ENCODE measurements around the gene RBM10. TPM values are rescaled to one million over a fixed set of nuclear protein-coding genes. Genes with fewer than 3 reads are reported as not detected.

The RBM10 gene
- total and polyA plus RNA-seq, 9 of the 15 experiments (the other 6 are each of a cell fraction or from before 2014, with no cell fraction given), result 1.1 to 61.7 (median 31.5) TPM

GRCh38 chrX:47233333-47234113, 88.5 kb downstream of the RBM10 start (continued):
- TF ChIP-seq, protein P1, sequence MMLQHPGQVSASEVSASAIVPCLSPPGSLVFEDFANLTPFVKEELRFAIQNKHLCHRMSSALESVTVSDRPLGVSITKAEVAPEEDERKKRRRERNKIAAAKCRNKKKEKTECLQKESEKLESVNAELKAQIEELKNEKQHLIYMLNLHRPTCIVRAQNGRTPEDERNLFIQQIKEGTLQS (IDR thresholded peaks at IDR 0.05), result peak; percentile 59; the same call in 1 of the 2 replicates
- TF ChIP-seq, protein P1 (CRISPR knock-in tag; conservative IDR thresholded peaks at IDR 0.05), result no peak
- no peak for TF ChIP-seq HMGXB4 (CRISPR knock-in tag; IDR thresholded peaks at IDR 0.05)
- peak; percentile 10 for TF ChIP-seq POLR2A (conservative IDR thresholded peaks at IDR 0.05)
- no peak for TF ChIP-seq ZC3H8 (IDR thresholded peaks at IDR 0.05)
- peak; percentile 4 to 8; a peak in 1 of 4 replicates for TF ChIP-seq MAZ (CRISPR knock-in tag; conservative IDR thresholded peaks at IDR 0.05 in 1 of 2, IDR thresholded peaks at IDR 0.05 in 1 of 2)
- TF ChIP-seq EP400 (IDR thresholded peaks at IDR 0.05), result peak; percentile 53; the same call in 1 of the 2 replicates
- peak; percentile 82 for TF ChIP-seq CHD1 (IDR thresholded peaks at IDR 0.05; ENCODE audit: low read length)
- TF ChIP-seq CREB1 (IDR thresholded peaks at IDR 0.05), result peak; percentile 88
- TF ChIP-seq CREB1 (CRISPR knock-in tag; IDR thresholded peaks at IDR 0.05), result peak; percentile 91
- no peak for TF ChIP-seq KLF13 (tag; IDR thresholded peaks at IDR 0.05; ENCODE audit: borderline replicate concordance, low read depth)
- no peak for TF ChIP-seq TEAD2 (tag; IDR thresholded peaks at IDR 0.05)
- TF ChIP-seq, protein P2, sequence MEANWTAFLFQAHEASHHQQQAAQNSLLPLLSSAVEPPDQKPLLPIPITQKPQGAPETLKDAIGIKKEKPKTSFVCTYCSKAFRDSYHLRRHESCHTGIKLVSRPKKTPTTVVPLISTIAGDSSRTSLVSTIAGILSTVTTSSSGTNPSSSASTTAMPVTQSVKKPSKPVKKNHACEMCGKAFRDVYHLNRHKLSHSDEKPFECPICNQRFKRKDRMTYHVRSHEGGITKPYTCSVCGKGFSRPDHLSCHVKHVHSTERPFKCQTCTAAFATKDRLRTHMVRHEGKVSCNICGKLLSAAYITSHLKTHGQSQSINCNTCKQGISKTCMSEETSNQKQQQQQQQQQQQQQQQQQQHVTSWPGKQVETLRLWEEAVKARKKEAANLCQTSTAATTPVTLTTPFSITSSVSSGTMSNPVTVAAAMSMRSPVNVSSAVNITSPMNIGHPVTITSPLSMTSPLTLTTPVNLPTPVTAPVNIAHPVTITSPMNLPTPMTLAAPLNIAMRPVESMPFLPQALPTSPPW (CRISPR knock-in tag; IDR thresholded peaks at IDR 0.05), result peak; percentile 73
- TF ChIP-seq ZBED1 (IDR thresholded peaks at IDR 0.05), result no peak
- TF ChIP-seq, protein P3, sequence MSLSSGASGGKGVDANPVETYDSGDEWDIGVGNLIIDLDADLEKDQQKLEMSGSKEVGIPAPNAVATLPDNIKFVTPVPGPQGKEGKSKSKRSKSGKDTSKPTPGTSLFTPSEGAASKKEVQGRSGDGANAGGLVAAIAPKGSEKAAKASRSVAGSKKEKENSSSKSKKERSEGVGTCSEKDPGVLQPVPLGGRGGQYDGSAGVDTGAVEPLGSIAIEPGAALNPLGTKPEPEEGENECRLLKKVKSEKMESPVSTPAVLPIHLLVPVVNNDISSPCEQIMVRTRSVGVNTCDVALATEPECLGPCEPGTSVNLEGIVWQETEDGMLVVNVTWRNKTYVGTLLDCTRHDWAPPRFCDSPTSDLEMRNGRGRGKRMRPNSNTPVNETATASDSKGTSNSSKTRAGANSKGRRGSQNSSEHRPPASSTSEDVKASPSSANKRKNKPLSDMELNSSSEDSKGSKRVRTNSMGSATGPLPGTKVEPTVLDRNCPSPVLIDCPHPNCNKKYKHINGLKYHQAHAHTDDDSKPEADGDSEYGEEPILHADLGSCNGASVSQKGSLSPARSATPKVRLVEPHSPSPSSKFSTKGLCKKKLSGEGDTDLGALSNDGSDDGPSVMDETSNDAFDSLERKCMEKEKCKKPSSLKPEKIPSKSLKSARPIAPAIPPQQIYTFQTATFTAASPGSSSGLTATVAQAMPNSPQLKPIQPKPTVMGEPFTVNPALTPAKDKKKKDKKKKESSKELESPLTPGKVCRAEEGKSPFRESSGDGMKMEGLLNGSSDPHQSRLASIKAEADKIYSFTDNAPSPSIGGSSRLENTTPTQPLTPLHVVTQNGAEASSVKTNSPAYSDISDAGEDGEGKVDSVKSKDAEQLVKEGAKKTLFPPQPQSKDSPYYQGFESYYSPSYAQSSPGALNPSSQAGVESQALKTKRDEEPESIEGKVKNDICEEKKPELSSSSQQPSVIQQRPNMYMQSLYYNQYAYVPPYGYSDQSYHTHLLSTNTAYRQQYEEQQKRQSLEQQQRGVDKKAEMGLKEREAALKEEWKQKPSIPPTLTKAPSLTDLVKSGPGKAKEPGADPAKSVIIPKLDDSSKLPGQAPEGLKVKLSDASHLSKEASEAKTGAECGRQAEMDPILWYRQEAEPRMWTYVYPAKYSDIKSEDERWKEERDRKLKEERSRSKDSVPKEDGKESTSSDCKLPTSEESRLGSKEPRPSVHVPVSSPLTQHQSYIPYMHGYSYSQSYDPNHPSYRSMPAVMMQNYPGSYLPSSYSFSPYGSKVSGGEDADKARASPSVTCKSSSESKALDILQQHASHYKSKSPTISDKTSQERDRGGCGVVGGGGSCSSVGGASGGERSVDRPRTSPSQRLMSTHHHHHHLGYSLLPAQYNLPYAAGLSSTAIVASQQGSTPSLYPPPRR (CRISPR knock-in tag; IDR thresholded peaks at IDR 0.05; ENCODE audit: borderline replicate concordance), result no peak
- TF ChIP-seq, protein P4, sequence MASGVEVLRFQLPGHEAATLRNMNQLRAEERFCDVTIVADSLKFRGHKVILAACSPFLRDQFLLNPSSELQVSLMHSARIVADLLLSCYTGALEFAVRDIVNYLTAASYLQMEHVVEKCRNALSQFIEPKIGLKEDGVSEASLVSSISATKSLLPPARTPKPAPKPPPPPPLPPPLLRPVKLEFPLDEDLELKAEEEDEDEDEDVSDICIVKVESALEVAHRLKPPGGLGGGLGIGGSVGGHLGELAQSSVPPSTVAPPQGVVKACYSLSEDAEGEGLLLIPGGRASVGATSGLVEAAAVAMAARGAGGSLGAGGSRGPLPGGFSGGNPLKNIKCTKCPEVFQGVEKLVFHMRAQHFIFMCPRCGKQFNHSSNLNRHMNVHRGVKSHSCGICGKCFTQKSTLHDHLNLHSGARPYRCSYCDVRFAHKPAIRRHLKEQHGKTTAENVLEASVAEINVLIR (CRISPR knock-in tag; IDR thresholded peaks at IDR 0.05), result peak; percentile 36; the same call in 1 of the 2 replicates
